ENCODE measurements around the gene ATOH8.

ATOH8 gene

DNA sequence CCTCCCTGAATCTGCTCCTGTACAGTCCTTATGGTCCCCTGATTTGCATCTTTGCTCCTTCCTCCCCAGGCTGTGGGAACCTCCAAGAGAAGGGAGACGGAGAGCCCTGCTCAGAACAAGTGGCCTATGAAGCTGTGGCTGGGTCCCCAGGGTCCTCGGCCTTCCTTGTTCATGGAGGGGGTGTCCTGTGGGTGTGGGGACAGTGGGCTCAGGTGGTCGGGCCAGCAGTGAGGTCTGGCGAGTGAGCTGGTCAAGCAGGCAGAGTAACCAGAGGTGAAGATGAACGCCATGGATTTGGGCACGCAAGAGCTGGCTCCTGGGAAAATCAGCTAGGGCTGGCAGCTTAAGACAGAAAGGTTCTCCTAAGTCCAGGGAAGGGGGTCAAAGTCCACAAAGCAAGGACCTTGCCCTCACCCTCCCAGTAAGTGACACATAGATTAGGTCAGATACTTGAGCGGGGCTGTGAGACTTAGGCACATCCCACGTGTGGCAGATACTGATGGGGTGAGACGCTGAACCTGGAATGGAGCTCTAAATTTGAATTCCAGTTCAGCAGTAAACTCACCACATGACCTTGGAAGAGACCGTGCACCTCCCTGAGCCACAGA lies 34.8 kb upstream of the ATOH8 start:
- DNase-seq (ENCODE audit: low read depth in 2 of 2) = no peak

DNA sequence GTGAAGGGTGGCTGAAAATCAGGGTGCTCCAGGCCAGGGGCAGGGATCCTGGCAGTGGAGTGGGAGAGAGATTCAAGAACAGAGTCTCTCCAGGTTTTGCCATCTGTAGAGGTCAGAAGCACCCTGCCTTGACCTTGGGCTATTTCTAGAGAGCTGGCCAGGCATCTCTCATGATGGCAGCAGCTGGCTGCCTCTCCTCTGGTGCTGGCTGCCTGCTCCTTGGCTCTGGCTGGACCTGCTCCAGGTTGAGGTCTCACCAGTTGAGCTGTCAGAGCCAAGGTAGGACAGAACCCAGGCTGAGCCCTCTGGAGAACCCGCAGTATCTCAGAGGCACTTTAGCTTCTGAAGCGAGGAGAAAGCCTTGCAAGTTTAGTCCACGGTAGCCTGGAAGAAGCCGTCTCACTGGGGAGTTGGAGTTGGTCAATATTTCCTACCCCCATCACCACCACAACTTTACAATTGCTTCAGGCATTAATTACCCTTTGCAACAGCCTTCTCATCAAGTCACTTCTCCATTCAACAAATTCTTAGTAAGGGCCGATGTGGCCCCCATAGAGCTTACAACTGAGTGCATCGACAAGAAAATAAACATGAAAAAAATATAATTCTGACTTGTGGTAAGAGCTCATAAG lies 34.1 kb upstream of the ATOH8 start:
- no peak for DNase-seq (ENCODE audit: low read depth in 2 of 2)

GRCh38 chr2:85720533-85720932 lies 33.3 kb upstream of the ATOH8 start:
- no peak for DNase-seq (ENCODE audit: low read depth in 2 of 2)

DNA sequence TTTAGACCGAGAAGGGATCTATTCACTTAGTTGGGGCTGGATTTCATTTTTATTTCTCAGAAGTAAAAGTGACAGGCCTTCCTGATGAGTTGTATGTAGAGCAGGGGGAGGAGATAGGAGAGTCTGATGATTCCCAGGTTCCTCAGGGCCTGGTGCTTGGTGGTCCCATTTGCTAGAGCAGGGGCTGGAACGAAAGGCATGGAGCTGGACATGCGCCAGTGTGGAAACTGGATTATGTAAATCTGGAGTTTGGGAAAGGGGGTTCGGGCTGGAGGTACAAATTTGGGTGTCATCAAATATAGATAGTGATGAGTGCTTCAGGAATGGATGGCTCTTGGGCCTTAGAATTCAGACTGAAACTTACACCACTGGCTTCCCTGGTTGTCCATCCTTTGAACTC lies 32.1 kb upstream of the ATOH8 start:
- DNase-seq (ENCODE audit: low read depth in 2 of 2) = no peak

- DNase-seq (ENCODE audit: low read depth in 2 of 2) = no peak
Observed at GRCh38 chr2:85722519-85722918, 31.3 kb upstream of the ATOH8 start.

GRCh38 chr2:85723707-85724360 lies 30.0 kb upstream of the ATOH8 start:
- no peak for DNase-seq (ENCODE audit: low read depth in 2 of 2)

GRCh38 chr2:85724731-85725181 lies 29.0 kb upstream of the ATOH8 start:
- DNase-seq (ENCODE audit: low read depth in 2 of 2) = no peak

DNA sequence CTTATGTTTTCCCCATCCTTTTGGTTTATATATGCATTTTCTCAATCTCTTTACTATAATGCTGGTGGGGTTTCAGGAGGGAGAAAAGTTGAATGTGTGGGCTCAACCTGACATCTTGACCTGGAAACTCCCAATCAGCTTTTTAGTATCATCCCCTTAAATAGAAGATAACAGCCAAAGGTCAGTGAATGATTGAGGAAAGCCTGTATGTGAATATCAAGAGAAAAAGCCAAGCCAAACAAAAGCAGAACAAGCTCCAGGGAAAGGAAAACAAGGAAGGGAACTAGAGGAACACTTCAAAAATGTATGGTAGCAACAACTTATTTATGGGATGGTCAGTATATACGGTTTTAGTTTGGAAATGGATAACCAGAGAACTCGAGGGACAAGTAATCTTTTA lies 28.3 kb upstream of the ATOH8 start:
- no peak for DNase-seq (ENCODE audit: low read depth in 2 of 2)

- no peak for DNase-seq (ENCODE audit: low read depth in 2 of 2)
Observed at GRCh38 chr2:85727798-85728197, 26.0 kb upstream of the ATOH8 start.

DNA sequence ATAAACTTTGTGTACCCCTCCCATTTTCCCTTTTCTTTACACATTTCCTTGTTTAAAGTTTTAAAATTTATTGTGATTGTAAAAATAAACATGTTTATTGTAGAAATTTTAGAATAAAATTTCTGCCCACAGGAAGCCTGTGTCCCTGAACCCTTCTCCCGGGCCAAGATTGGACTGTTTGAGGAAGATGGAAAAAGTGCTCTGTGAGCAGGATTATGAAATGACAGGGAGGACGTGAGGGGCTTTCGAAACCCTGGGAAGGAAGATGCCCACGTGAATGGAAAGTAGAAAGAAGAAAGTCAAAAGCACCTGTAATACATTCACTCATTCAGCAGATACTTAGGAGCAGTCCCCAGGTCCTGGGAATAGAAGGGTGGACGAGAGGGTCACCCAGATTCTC lies 25.4 kb upstream of the ATOH8 start:
- no peak for DNase-seq (ENCODE audit: low read depth in 2 of 2)

DNA sequence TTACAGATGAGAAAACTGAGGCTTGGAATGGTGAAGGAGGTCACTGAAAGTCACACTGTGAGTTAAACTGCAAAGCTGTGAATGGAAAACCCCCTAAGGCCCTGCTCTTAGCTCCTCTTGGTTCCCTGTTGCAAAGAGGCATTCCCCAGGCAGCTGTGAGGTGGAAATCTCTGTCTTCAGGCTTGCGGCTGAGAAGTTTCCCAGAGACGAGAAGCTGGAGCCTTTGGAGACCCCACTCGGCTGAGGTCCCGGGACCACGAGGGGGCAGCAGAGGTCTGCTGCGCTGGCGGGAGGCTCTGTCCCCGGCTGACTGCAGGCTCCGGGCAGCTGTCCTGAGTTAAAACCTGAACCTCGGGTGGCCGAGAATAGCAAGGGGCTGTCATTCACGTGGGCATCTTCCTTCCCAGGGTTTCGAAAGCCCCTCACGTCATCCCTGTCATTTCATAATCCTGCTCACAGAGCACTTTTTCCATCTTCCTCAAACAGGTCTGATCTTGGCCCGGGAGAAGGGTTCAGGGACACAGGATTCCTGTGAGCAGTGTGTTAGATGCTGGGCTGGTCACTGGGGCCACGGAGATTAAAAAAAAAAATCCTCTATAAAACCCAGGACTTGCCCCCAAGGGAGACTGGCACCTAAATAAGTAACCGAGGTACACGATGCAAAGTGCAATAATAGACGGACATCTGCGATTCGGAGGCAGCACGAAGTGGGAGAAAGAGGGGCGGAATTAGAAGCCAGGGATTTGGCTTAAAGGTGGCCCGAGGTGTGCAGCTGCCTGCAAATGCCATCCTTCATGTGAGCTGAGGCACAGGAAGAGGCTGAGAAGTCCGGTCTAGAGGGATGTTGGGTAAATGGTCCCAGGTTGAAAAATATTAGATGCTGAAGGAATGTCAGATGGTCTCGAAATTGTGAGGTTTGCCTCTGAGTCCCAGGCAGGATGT lies 24.6 kb upstream of the ATOH8 start:
- peak; percentile 33 to 52 for DNase-seq (ENCODE audit: low read depth in 2 of 2)

DNA sequence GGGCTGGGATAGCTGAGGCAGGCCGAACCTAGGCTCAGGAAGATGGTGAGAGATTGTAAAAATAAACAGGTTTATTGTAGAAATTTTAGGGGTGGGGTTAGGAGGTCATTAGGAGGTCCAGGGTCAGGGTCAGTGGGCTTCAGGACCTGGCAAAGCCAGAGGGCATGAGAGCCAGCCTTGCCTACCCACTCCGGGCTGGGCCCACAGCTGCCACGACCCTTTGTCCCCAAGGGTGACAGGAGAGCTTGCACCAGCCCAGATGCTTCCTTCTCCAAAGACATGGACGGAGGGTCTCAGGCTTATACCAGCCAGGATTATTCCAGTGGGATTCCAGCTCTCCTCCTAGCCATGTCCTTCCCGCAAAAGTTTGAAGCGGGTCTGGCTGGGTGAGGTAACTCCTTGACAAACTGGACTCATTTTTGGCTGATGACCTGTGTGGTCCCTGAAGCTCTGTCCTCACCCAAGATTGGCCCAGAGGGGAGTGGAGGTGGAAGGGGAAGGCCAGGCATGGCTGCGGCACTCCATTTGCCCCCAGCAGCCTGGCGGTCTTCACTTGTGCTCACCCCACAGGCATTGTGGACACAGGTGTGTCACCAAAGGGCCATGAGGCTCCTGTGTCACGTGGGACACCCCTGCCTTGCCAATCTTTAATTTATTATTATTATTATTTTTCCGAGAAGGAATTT lies 23.8 kb upstream of the ATOH8 start:
- no peak for DNase-seq (ENCODE audit: low read depth in 2 of 2)

- no peak for DNase-seq (ENCODE audit: low read depth in 2 of 2)
Observed at GRCh38 chr2:85730686-85731230, 23.0 kb upstream of the ATOH8 start.

DNA sequence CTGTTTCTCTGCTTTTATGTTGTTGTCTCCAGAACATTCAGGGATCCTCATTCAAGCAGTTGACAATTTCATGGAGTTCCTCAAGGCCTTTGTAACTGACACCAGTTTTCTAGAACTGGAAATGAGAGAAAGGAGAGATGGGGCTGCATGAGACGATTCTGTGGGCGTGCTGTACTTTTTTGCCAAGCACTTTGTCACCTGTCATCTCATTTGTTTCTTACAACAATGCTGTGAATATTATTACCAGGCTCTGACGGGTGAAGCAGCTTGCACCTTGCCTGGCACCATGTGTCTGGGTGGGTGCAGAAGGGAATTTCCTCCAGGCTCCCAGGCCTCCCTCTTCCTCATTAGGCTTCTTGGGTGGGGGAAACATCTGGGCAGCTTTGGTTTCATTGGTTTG lies 22.2 kb upstream of the ATOH8 start:
- DNase-seq (ENCODE audit: low read depth in 2 of 2) = no peak

DNA sequence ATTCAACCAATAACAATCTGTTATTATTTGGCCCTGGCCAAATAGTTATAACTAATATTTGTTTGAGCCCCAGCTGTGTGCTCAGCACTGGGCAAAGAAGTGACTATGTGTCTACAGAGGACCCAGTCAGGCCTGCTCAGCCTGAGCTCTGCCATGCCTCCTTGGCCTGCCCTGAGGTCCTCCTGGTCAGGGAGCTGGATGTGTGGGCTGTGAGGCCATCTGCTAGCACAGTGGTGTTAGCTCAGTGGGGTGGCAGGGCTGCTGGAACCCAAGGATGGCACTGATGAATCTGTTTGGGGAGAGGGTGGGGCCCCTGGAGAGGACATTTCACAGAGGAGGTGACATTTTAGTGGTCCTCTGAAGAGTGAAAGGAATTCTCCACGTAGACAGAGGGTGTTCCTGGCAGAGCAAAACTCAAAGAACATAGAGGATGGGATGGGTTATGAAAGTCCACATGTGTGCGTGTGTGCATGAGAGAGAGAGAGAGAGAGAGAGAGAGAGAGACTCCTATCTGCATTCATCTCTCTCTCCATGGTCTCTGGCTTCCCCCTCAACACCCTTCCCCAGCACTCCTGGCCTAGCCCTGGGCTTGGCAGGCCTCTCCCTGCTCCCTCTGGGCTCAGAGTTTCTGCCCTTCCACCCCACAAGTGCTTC lies 21.2 kb upstream of the ATOH8 start:
- DNase-seq (ENCODE audit: low read depth in 2 of 2) = no peak

GRCh38 chr2:85733121-85733960 lies 20.4 kb upstream of the ATOH8 start:
- no peak for DNase-seq (ENCODE audit: low read depth in 2 of 2)

DNA sequence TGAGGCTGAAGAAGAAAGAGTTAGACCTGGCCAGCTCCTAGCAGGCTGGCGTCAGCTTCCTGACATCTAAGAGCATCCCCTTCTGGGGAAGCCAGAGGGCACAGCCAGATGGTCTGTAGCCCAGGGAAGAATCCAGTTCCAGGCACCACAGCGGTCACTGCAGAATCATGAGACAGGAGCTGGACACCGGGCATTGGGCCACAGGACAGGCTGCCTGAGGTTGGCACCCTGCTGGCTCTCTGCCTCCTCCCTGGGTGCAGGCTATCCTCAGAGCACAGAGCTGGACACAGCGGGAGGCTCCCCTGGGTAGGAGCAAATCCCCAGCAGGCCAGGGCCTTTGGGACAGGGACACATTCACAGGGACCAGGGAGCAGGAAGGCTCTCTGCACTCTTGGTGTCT lies 19.8 kb upstream of the ATOH8 start:
- no peak for DNase-seq (ENCODE audit: low read depth in 2 of 2)

DNA sequence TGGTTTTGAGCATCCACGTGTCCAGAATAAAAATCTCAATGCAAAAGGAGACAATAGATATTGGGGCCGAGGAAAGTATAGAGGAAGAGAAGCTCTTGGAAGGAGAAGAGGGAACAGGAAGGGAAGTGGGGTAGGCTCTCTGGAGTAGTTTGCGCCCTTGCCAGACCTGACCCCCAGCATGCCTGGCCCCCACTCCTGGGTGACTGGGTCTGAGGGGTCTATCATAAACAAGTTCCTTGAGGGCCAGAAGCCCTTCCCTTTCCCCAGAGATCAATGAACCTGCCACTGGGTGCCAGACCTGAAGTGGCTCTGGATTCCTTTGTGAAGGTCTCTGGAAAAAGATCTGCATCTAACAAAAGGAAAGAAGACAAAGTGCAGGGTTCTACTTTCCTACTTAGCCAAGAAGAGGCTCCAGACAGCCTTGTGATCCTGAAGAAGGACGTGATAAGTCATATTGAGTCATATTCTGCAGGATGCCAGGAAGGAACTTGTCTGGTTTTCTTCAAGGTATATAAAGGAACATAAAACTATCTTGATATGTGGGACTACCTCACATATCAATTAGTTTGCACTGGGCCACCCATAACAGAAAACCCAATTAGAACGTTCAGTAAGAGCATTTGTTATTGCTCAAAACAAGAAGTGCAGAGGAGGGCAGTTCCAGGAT lies 18.7 kb upstream of the ATOH8 start:
- no peak for DNase-seq (ENCODE audit: low read depth in 2 of 2)

DNA sequence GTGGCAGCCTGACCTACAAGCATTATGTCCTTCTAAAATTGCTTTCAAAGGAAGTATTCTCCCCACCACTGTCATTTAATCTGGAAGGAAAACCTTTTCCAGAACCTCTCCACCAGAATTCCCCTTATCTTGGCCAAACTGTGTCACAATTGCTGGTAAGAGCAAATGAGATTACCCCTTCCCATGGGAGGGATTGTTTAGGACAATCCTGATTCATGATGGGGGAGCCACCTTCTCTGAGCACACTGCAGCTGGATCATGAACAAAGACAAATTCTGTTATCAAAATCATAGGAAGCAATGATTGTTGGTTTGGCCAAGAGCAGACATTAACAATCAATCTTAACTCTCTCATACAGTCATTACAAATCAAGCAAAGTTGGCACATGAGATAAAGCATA lies 18.1 kb upstream of the ATOH8 start:
- DNase-seq (ENCODE audit: low read depth in 2 of 2) = no peak

Measured in stimulated activated CD8-positive, alpha-beta memory T cell treated with anti-CD3 and anti-CD28 coated beads, Interleukin-2, amount 100 ng/mL, for 1 hour (primary cell).